ENCODE measurements around the gene OLR1. TPM values are rescaled to one million over a fixed set of nuclear protein-coding genes. Genes with fewer than 3 reads are reported as not detected.

Gene OLR1
- total RNA-seq, 2 donors from 2014 or later: 0.66 to 5.7 TPM

- Histone ChIP-seq H3K27ac (peak overlapping the region; percentile 98 to 100 (median 100)), H3K9me3 (no peaks in the 10 kb centered on the region), H3K4me1 (peaks cover 20% of the 10 kb centered on the region), H3K4me3 (no peak overlapping the region), H3K36me3 (replicated peaks in 1 of 2; ENCODE audit: insufficient read depth in 1 of 2, low read depth in 2 of 2) (no peaks in the 10 kb centered on the region), H3K27me3 (no peaks in the 10 kb centered on the region)
- peak; percentile 96 to 98 (median 97) for DNase-seq
- 32 to 35% methylated on average over 32 to 40 of the region's 40 CpGs for WGBS, 2 donors
- ATAC-seq: peak; percentile 90
- TF ChIP-seq CTCF (IDR thresholded peaks at IDR 0.05) (peak in 1 of 7 experiments; percentile 16), POLR2A (IDR thresholded peaks at IDR 0.05) (peak; percentile 52 to 93 (median 92))
- intact Hi-C loops (cut with DNase I): no loop called here
Observed at GRCh38 chr12:10211940-10212738, 40.2 kb upstream of the OLR1 start.

GRCh38 chr12:10211101-10211939 is 39.4 kb upstream of the OLR1 start:
- no peaks in the 10 kb centered on the region for H3K9me3 ChIP-seq
- ATAC-seq (no peak), DNase-seq (no peak)
- 86 to 88% methylated on average over 25 of the region's 25 CpGs for WGBS, 2 donors
- TF ChIP-seq POLR2A (IDR thresholded peaks at IDR 0.05): no peak
- no peak for TF ChIP-seq CTCF (IDR thresholded peaks at IDR 0.05)
- intact Hi-C loops (cut with DNase I): no loop called here
- no peaks in the 10 kb centered on the region for H3K27me3 ChIP-seq
- peaks cover 19% of the 10 kb centered on the region for H3K4me1 ChIP-seq
- H3K27ac ChIP-seq: peak overlapping the region; percentile 98 to 100 (median 100)
- H3K4me3 ChIP-seq: no peak overlapping the region
- no peaks in the 10 kb centered on the region for H3K36me3 ChIP-seq (replicated peaks in 1 of 2; ENCODE audit: insufficient read depth in 1 of 2, low read depth in 2 of 2)

- ATAC-seq: no peak
- TF ChIP-seq POLR2A (IDR thresholded peaks at IDR 0.05) (no peak), CTCF (IDR thresholded peaks at IDR 0.05) (no peak)
- Histone ChIP-seq H3K4me1 (peaks cover 9% of the 10 kb centered on the region), H3K36me3 (replicated peaks in 1 of 2; ENCODE audit: insufficient read depth in 1 of 2, low read depth in 2 of 2) (no peaks in the 10 kb centered on the region), H3K27me3 (no peaks in the 10 kb centered on the region), H3K9me3 (no peaks in the 10 kb centered on the region), H3K4me3 (no peak overlapping the region), H3K27ac (no peak overlapping the region)
- WGBS, 2 donors: 90% methylated on average over 15 of the region's 15 CpGs
- no peak for DNase-seq
- intact Hi-C loops (cut with DNase I): no loop called here
Observed at GRCh38 chr12:10210225-10210624, 38.3 kb upstream of the OLR1 start.

- intact Hi-C loops (cut with DNase I): no loop called here
- H3K4me3 ChIP-seq: no peak overlapping the region
- no peak for TF ChIP-seq POLR2A (IDR thresholded peaks at IDR 0.05)
- no peak for TF ChIP-seq CTCF (IDR thresholded peaks at IDR 0.05)
- no peaks in the 10 kb centered on the region for H3K36me3 ChIP-seq (replicated peaks in 1 of 2; ENCODE audit: insufficient read depth in 1 of 2, low read depth in 2 of 2)
- H3K27me3 ChIP-seq: no peaks in the 10 kb centered on the region
- no peak overlapping the region for H3K27ac ChIP-seq
- no peaks in the 10 kb centered on the region for H3K9me3 ChIP-seq
- H3K4me1 ChIP-seq: peaks cover 4% of the 10 kb centered on the region
- DNase-seq: no peak
- WGBS, 2 donors: 14 to 16% methylated on average over 2 of the region's 2 CpGs
- ATAC-seq: no peak
Observed at GRCh38 chr12:10207136-10207535, 35.2 kb upstream of the OLR1 start.
